Heart left ventricle (tissue), 13 donors: ENCODE measurements around the gene PNMA6A.

Experiments used
- POLR2A ChIP-seq, 2 donors: fragments of 450-650 bp; IDR thresholded peaks; one replicate each; pipeline ENCODE4 v1.6.1; 2017; ENCODE audit warnings: antibody characterized with exemption in 2 of 2, mild to moderate bottlenecking in 2 of 2, moderate library complexity in 2 of 2
- TF ChIP-seq, protein P1 (sequence below), 12 donors: fragments of 200-600 bp; sonication (generic) in 4 of 12; IDR thresholded peaks; one replicate each; pipeline versions ENCODE4 v1.5.0 to v1.8.0; 2018 to 2022; ENCODE audit warnings: antibody characterized with exemption in 12 of 12, mild to moderate bottlenecking in 5 of 12
- donor health status: ischemic (EF 13 %, LVEDD 7.1; RV severe dilation, severe dysfunction).
- donor health status: DM: no; HTN: yes; CAD: no.
- donor health status: DM: no; HTN: no; CAD: no.
- donor health status: ischemic (EF 25% LVEDD 6.9; RV normal size, moderate dysfunction).
- donor health status: ischemic (EF 25% LVEDD 5.7; RV mildly dilated, moderate dysfunction).
- donor health status: ischemic (EF 35%, LVEDD 5.7; RV mildly dilated, moderate dysfunction).
- donor health status: nonischemic (EF 11% LVEDD 7.7; RV severe dilation, severe dysfunction).
- donor health status: DM: yes; HTN: yes; CAD: no.
- donor health status: PGD.
- donor health status: ischemic (EF 29% LVEDD 5.4; RV normal size, mild dysfunction).
- donor health status: nonischemic (EF 23%, LVEDD 6.1; RV moderate dilation, normal function).

DNA sequence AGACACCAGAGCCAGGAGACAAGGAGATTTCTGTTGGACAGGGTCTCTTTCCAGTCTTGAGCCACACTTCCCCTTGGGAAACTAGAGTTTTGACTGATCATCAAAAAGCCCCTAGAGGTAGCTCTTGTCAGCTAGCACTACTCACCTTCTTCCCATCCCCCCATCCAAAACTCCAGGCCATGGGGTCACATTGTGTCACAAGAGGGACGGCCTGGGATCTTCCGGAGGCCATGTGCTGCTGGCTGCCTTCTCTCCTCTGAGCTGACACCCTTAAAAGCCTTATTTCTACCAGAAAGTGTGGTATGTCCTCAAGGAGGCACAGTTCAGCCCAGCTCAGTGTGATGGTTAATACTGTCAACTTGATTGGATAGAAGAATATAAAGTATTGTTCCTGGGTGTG, 8.2 kb upstream of the PNMA6A start:
- TF ChIP-seq, protein P1, sequence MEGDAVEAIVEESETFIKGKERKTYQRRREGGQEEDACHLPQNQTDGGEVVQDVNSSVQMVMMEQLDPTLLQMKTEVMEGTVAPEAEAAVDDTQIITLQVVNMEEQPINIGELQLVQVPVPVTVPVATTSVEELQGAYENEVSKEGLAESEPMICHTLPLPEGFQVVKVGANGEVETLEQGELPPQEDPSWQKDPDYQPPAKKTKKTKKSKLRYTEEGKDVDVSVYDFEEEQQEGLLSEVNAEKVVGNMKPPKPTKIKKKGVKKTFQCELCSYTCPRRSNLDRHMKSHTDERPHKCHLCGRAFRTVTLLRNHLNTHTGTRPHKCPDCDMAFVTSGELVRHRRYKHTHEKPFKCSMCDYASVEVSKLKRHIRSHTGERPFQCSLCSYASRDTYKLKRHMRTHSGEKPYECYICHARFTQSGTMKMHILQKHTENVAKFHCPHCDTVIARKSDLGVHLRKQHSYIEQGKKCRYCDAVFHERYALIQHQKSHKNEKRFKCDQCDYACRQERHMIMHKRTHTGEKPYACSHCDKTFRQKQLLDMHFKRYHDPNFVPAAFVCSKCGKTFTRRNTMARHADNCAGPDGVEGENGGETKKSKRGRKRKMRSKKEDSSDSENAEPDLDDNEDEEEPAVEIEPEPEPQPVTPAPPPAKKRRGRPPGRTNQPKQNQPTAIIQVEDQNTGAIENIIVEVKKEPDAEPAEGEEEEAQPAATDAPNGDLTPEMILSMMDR (IDR thresholded peaks at IDR 0.05) = no peak
- TF ChIP-seq POLR2A (IDR thresholded peaks at IDR 0.05) = no peak
